ENCODE results near the gene TIGD1.

DNA sequence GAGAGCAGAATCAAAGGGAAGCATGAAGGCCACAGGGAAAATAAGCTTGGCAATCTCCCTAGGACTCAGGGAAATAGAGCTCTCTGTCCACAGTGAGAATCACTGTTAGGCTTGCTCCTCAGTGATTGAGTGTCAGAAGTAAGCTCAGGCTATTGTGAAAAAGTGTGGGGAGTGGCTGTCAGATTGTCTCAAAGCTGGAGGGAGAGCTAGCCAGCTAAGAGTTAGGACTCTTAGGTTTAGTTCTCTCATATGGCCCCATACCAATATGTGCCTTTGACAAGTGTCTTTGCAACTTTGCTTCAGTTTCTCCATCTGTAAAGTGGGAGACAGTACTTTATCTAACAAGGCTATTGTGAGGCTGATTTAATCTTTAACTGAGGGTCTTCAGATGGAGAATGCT lies 17.4 kb upstream of the TIGD1 start:
- no peak for TF ChIP-seq POLR2A (IDR thresholded peaks at IDR 0.05)
- TF ChIP-seq, protein P1, sequence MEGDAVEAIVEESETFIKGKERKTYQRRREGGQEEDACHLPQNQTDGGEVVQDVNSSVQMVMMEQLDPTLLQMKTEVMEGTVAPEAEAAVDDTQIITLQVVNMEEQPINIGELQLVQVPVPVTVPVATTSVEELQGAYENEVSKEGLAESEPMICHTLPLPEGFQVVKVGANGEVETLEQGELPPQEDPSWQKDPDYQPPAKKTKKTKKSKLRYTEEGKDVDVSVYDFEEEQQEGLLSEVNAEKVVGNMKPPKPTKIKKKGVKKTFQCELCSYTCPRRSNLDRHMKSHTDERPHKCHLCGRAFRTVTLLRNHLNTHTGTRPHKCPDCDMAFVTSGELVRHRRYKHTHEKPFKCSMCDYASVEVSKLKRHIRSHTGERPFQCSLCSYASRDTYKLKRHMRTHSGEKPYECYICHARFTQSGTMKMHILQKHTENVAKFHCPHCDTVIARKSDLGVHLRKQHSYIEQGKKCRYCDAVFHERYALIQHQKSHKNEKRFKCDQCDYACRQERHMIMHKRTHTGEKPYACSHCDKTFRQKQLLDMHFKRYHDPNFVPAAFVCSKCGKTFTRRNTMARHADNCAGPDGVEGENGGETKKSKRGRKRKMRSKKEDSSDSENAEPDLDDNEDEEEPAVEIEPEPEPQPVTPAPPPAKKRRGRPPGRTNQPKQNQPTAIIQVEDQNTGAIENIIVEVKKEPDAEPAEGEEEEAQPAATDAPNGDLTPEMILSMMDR (IDR thresholded peaks at IDR 0.05), result no peak

Measured in esophagus squamous epithelium (tissue), 4 donors.